HEK293 (cell line): ENCODE results near the gene CYP1B1.

Experiments used
- CTCF ChIP-seq: fragments of 450-650 bp; formaldehyde crosslinking; IDR thresholded peaks from 2 replicates; pipeline ENCODE4 v1.5.1; 2016; ENCODE audit warnings: missing biosample characterization, missing genetic modification characterization
- ELK4 ChIP-seq: IDR thresholded peaks from 2 replicates; pipeline ENCODE4 v1.6.1; 2011; ENCODE audit warnings: mild to moderate bottlenecking, low read depth, low read length, borderline replicate concordance
- HOXA7 ChIP-seq: sonication (generic); formaldehyde crosslinking; IDR thresholded peaks from 2 replicates; pipeline ENCODE4 v1.8.1; 2022; ENCODE audit warnings: missing genetic modification reagents, borderline replicate concordance
- MYNN ChIP-seq: fragments of 450-650 bp; formaldehyde crosslinking; IDR thresholded peaks from 2 replicates; pipeline ENCODE4 v1.5.1; 2016; ENCODE audit warnings: missing biosample characterization, missing genetic modification characterization, borderline replicate concordance
- YY1 ChIP-seq: fragments of 450-650 bp; formaldehyde crosslinking; IDR thresholded peaks from 2 replicates; pipeline ENCODE4 v1.5.1; 2018; ENCODE audit warnings: missing biosample characterization, missing genetic modification characterization

GRCh38 chr2:38097988-38098385 lies 22.0 kb upstream of the CYP1B1 start:
- TF ChIP-seq CTCF (no peak), YY1 (tag by site-specific recombination) (no peak), HOXA7 (no peak), MYNN (no peak), ELK4 (no peak)
